HCT116 (cell line): Measurements from ENCODE around the gene SPDYE3. TPM values are rescaled to one million over a fixed set of nuclear protein-coding genes. Genes with fewer than 3 reads are reported as not detected.

ENCODE experiments used
- ATAC-seq: fragments of 200-7000 bp; cut with Tn5 transposase; 2 replicates; pipeline ENCODE4 v1.9.1; 2020; ENCODE audit warnings: mild to moderate bottlenecking, moderate library complexity
- BruUV-seq: library from RNA; stranded (reverse); fragments of 400-500 nt; replicated peaks from 2 replicates; lab custom pipeline; 2021; lab: Mats Ljungman, UMichigan
- CTCF ChIA-PET: fragments of 300-600 bp; sonication (Branson Sonifier 250); formaldehyde crosslinking; loops from one replicate; lab custom pipeline; 2021; ENCODE audit warnings: antibody characterized with exemption; lab: Charles Lee
- POLR2A ChIA-PET: fragments of 300-600, 350-600 bp; sonication (Branson Sonifier 250); formaldehyde crosslinking; loops from one replicate; lab custom pipeline; 2021; ENCODE audit warnings: antibody characterized with exemption; lab: Charles Lee
- RAD21 ChIA-PET, 2 experiments: fragments of 300-600 bp; sonication (Branson Sonifier 250); formaldehyde crosslinking; loops; one replicate each; lab custom pipeline; 2023; ENCODE audit warnings: low total read pairs in 2 of 2; ENCODE audit not compliant: uncharacterized antibody in 2 of 2, unreplicated experiment in 2 of 2, low non-redundant PET in 1 of 2; lab: Charles Lee
- DNase-seq: peaks from one replicate; pipeline ENCODE4 v3.0.0-alpha.2; 2010; ENCODE audit warnings: low read depth, low spot score
- H2AFZ ChIP-seq: fragments of 200-600 bp; shearing (Covaris generic), sonication (generic); 2 replicates; pipeline ENCODE4 v1.6.1; 2017; ENCODE audit warnings: low read depth, mixed run types, mixed read lengths, antibody characterized with exemption, low read length; ENCODE audit not compliant: poor library complexity, severe bottlenecking
- H3K27ac ChIP-seq: 2 replicates; pipeline ENCODE4 v1.5.1; 2012; ENCODE audit warnings: low read depth, low read length
- H3K27me3 ChIP-seq: fragments of 200-600 bp; sonication (generic); 2 replicates; pipeline ENCODE4 v1.6.1; 2016; ENCODE audit warnings: mixed run types, low read length, mixed read lengths; ENCODE audit not compliant: insufficient read depth
- H3K36me3 ChIP-seq, 2 experiments: fragments of 200-500 bp in 1 of 2; fragments of 200-600 bp in 1 of 2; sonication (Bioruptor generic) in 1 of 2; sonication (generic) in 1 of 2; 2 replicates each; pipeline versions ENCODE4 v1.5.1 to v1.6.1; 2014 to 2016; ENCODE audit warnings: low read length in 2 of 2, inconsistent platforms in 1 of 2, mixed read lengths in 1 of 2, mixed run types in 1 of 2; ENCODE audit not compliant: insufficient read depth in 2 of 2, control insufficient read depth in 1 of 2
- H3K4me1 ChIP-seq, 2 experiments: fragments of 200-600 bp in 1 of 2; sonication (generic) in 1 of 2; 2 replicates each; pipeline versions ENCODE4 v1.5.1 to v1.6.1; 2012 to 2017; ENCODE audit warnings: low read length in 2 of 2, inconsistent platforms in 1 of 2, mild to moderate bottlenecking in 1 of 2, mixed read lengths in 1 of 2, mixed run types in 1 of 2, moderate library complexity in 1 of 2; ENCODE audit not compliant: insufficient read depth in 2 of 2, control insufficient read depth in 1 of 2
- H3K4me2 ChIP-seq: fragments of 200-600 bp; sonication (generic); 2 replicates; pipeline ENCODE4 v1.6.1; 2017; ENCODE audit warnings: mixed run types, low read length, mixed read lengths
- H3K4me3 ChIP-seq, 2 experiments: fragments of 200-600 bp in 1 of 2; sonication (generic) in 1 of 2; replicated peaks in 1 of 2; 2 replicates each; pipeline ENCODE4 v1.5.1; 2011 to 2016; ENCODE audit warnings: low read length in 2 of 2, control low read depth in 1 of 2, low read depth in 1 of 2, mild to moderate bottlenecking in 1 of 2, mixed read lengths in 1 of 2, mixed run types in 1 of 2
- H3K79me2 ChIP-seq: fragments of 200-600 bp; sonication (generic); 2 replicates; pipeline ENCODE4 v1.6.1; 2017; ENCODE audit warnings: mild to moderate bottlenecking, mixed run types, low read length, moderate library complexity, mixed read lengths; ENCODE audit not compliant: insufficient read depth
- H3K9ac ChIP-seq: fragments of 200-600 bp; sonication (generic); 2 replicates; pipeline ENCODE4 v1.6.1; 2016; ENCODE audit warnings: low read length, mixed read lengths
- H3K9me2 ChIP-seq: fragments of 200-600 bp; sonication (generic), shearing (Covaris generic); 2 replicates; pipeline ENCODE4 v1.6.1; 2017; ENCODE audit warnings: mixed run types, mild to moderate bottlenecking, moderate library complexity; ENCODE audit not compliant: insufficient read depth
- H3K9me3 ChIP-seq, 2 experiments: fragments of 200-500 bp in 1 of 2; fragments of 200-600 bp in 1 of 2; sonication (Bioruptor generic) in 1 of 2; sonication (generic) in 1 of 2; 2 replicates each; pipeline ENCODE4 v1.6.1; 2014 to 2017; ENCODE audit warnings: low read length in 2 of 2, mixed read lengths in 2 of 2, inconsistent platforms in 1 of 2, low read depth in 1 of 2, mild to moderate bottlenecking in 1 of 2, mixed run types in 1 of 2, moderate library complexity in 1 of 2; ENCODE audit not compliant: control insufficient read depth in 1 of 2, insufficient read depth in 1 of 2
- H4K20me1 ChIP-seq: fragments of 200-600 bp; sonication (generic), shearing (Covaris generic); 2 replicates; pipeline ENCODE4 v1.6.1; 2017; ENCODE audit warnings: mixed run types, mild to moderate bottlenecking, moderate library complexity; ENCODE audit not compliant: insufficient read depth
- ATF3 ChIP-seq: IDR thresholded peaks from 2 replicates; pipeline ENCODE4 v1.6.1; 2012
- CBX3 ChIP-seq: IDR thresholded peaks from 2 replicates; pipeline ENCODE4 v1.6.1; 2012; ENCODE audit warnings: low read depth
- CEBPB ChIP-seq: IDR thresholded peaks from 2 replicates; pipeline ENCODE4 v1.6.1; 2012; ENCODE audit warnings: low read depth
- CTCF ChIP-seq, 3 experiments: fragments of 200-600 bp in 1 of 3; sonication (generic) in 1 of 3; IDR thresholded peaks in 2 of 3; conservative IDR thresholded peaks in 1 of 3; 2 replicates each; pipeline ENCODE4 v1.5.1; 2012 to 2017; ENCODE audit warnings: low read depth in 2 of 3, low read length in 2 of 3, antibody characterized with exemption in 1 of 3, borderline replicate concordance in 1 of 3, control low read depth in 1 of 3, mild to moderate bottlenecking in 1 of 3, mixed read lengths in 1 of 3, mixed run types in 1 of 3, moderate library complexity in 1 of 3; ENCODE audit not compliant: insufficient read depth in 1 of 3
- EGR1 ChIP-seq: IDR thresholded peaks from 2 replicates; pipeline ENCODE4 v1.6.1; 2012; ENCODE audit warnings: low read depth
- ELF1 ChIP-seq: IDR thresholded peaks from 2 replicates; pipeline ENCODE4 v1.6.1; 2012; ENCODE audit warnings: low read depth, borderline replicate concordance
- EZH2phosphoT487 ChIP-seq: fragments of 200-600 bp; IDR thresholded peaks from 2 replicates; pipeline ENCODE4 v1.6.1; 2018; ENCODE audit warnings: antibody characterized with exemption, borderline replicate concordance
- MAX ChIP-seq: IDR thresholded peaks from 2 replicates; pipeline ENCODE4 v1.6.1; 2012
- POLR2A ChIP-seq: IDR thresholded peaks from 2 replicates; pipeline ENCODE4 v1.7.0; 2011; ENCODE audit warnings: borderline replicate concordance; ENCODE audit not compliant: insufficient read depth, insufficient read length; ENCODE audit errors: extremely low read depth
- POLR2AphosphoS5 ChIP-seq: IDR thresholded peaks from 2 replicates; pipeline ENCODE4 v1.6.1; 2011; ENCODE audit warnings: mild to moderate bottlenecking, low read depth, low read length, moderate library complexity
- RAD21 ChIP-seq: IDR thresholded peaks from 2 replicates; pipeline ENCODE4 v1.6.1; 2012; ENCODE audit warnings: low read depth, mild to moderate bottlenecking
- SIN3A ChIP-seq: IDR thresholded peaks from 2 replicates; pipeline ENCODE4 v1.6.1; 2012; ENCODE audit warnings: low read depth
- SP1 ChIP-seq: IDR thresholded peaks from 2 replicates; pipeline ENCODE4 v1.6.1; 2012; ENCODE audit warnings: low read depth
- SRF ChIP-seq: IDR thresholded peaks from 2 replicates; pipeline ENCODE4 v1.6.1; 2012; ENCODE audit warnings: low read depth
- TCF7L2 ChIP-seq: IDR thresholded peaks from 2 replicates; pipeline ENCODE4 v1.7.0; 2011; ENCODE audit warnings: borderline replicate concordance, inconsistent platforms; ENCODE audit not compliant: insufficient read depth, insufficient read length; ENCODE audit errors: extremely low read depth
- YY1 ChIP-seq: IDR thresholded peaks from 2 replicates; pipeline ENCODE4 v1.6.1; 2011; ENCODE audit warnings: low read length, low read depth, moderate library complexity, mild to moderate bottlenecking; ENCODE audit not compliant: insufficient replicate concordance; ENCODE audit errors: extremely low read depth
- ZBTB33 ChIP-seq: IDR thresholded peaks from 2 replicates; pipeline ENCODE4 v1.6.1; 2011; ENCODE audit warnings: mild to moderate bottlenecking, low read length, moderate library complexity; ENCODE audit not compliant: insufficient replicate concordance; ENCODE audit errors: extremely low read depth
- ZFX ChIP-seq: fragments of 450-650 bp; IDR thresholded peaks from 2 replicates; pipeline ENCODE4 v1.6.1; 2017
- ZNF274 ChIP-seq: fragments of 200-500 bp; sonication (Bioruptor generic); IDR thresholded peaks from 2 replicates; pipeline ENCODE4 v1.6.1; 2014; ENCODE audit warnings: mild to moderate bottlenecking, low read depth, low read length, inconsistent platforms
- intact Hi-C: fragments of 100-400 bp; cut with micrococcal nuclease; formaldehyde crosslinking; loops from 2 replicates; pipeline ENCODE4 v1.10.0; 2022
- total RNA-seq: library from RNA; stranded (reverse); gene quantifications from one replicate; pipeline ENCODE4 v1.2.1, GENCODE V29; 2021; ENCODE audit not compliant: unreplicated experiment

The SPDYE3 gene
- total RNA-seq, 1 experiment from 2014 or later = not detected

- no peaks in the 10 kb centered on the region for H3K27me3 ChIP-seq
- ChIA-PET RAD21 (no interaction called here), POLR2A (interaction anchor here (0.7 kb wide), 1 partner anchor 15 kb away, joined by 4 read pairs; no protein-coding TSS in a partner anchor), CTCF (interaction anchor here (0.6 kb wide), 1 partner anchor 221 kb away, joined by 3 read pairs; no protein-coding TSS in a partner anchor)
- peaks cover 54 to 67% of the 10 kb centered on the region in 2 experiments for H3K36me3 ChIP-seq
- no peak overlapping the region for H3K4me3 ChIP-seq
- ATAC-seq = no peak
- TF ChIP-seq CTCF (IDR thresholded peaks at IDR 0.05 in 2 of 3, conservative IDR thresholded peaks at IDR 0.05 in 1 of 3; ENCODE audit: borderline replicate concordance in 1 of 3, insufficient read depth in 1 of 3, low read depth in 2 of 3, low read length in 2 of 3) (no peak), ZNF274 (no peak), CEBPB (no peak), POLR2A (no peak), ELF1 (no peak), EZH2phosphoT487 (no peak), SRF (no peak), SIN3A (no peak), MAX (no peak), CBX3 (no peak), ZBTB33 (no peak), ATF3 (no peak), TCF7L2 (no peak), RAD21 (no peak), SP1 (no peak), POLR2AphosphoS5 (no peak), ZFX (no peak), YY1 (no peak), EGR1 (no peak)
- intact Hi-C loops = no loop called here
- no peaks in the 10 kb centered on the region for H3K9me3 ChIP-seq
- H3K4me2 ChIP-seq = no peak overlapping the region
- no peaks in the 10 kb centered on the region for H3K9me2 ChIP-seq
- peaks cover 13% of the 10 kb centered on the region; the same call in 1 of the 2 replicates for H3K79me2 ChIP-seq
- no TSS peak for BruUV-seq
- H4K20me1 ChIP-seq = no peaks in the 10 kb centered on the region
- H3K27ac ChIP-seq = no peak overlapping the region
- H3K4me1 ChIP-seq = no peaks in the 10 kb centered on the region
- H2AFZ ChIP-seq = no peak overlapping the region
- DNase-seq = no peak
- no peak overlapping the region for H3K9ac ChIP-seq
These were observed 45.6 kb downstream of the SPDYE3 start for GRCh38 chr7:100352984-100353684.
